ENCODE data around the gene VPS26A.

DNA sequence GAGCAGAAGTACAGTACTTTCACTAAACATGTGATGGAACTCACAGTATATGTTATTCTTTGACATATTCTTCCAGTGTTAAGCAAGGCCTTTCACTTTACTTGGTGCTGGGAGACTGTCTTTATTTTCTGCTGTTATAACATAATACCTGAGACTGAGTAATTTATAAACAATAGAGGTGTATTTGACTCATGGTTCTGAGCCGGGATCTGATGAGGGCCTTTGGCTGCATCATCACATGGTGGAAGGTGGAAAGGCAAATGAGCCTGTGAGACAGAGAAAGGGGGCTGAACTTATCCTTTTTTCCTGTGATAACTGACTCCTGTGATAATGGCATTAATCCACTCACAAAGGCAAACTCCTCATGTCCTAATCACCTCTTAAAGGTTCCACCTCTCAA, 57.5 kb downstream of the VPS26A start:
- TF ChIP-seq, protein P1, sequence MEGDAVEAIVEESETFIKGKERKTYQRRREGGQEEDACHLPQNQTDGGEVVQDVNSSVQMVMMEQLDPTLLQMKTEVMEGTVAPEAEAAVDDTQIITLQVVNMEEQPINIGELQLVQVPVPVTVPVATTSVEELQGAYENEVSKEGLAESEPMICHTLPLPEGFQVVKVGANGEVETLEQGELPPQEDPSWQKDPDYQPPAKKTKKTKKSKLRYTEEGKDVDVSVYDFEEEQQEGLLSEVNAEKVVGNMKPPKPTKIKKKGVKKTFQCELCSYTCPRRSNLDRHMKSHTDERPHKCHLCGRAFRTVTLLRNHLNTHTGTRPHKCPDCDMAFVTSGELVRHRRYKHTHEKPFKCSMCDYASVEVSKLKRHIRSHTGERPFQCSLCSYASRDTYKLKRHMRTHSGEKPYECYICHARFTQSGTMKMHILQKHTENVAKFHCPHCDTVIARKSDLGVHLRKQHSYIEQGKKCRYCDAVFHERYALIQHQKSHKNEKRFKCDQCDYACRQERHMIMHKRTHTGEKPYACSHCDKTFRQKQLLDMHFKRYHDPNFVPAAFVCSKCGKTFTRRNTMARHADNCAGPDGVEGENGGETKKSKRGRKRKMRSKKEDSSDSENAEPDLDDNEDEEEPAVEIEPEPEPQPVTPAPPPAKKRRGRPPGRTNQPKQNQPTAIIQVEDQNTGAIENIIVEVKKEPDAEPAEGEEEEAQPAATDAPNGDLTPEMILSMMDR (conservative IDR thresholded peaks at IDR 0.05 in 1 of 2, IDR thresholded peaks at IDR 0.05 in 1 of 2; ENCODE audit: extremely low read depth in 1 of 2, insufficient read depth in 1 of 2, low read depth in 1 of 2, low read length in 2 of 2), result no peak
- no peak for TF ChIP-seq EZH2 (IDR thresholded peaks at IDR 0.05; ENCODE audit: borderline replicate concordance, low read length)
